Endothelial cell of hepatic sinusoid (primary cell): Measurements from ENCODE around the gene GEMIN7.

Source experiments
- in situ Hi-C: cut with HindIII; loops from 2 replicates; pipeline ENCODE4 v1.10.0; 2017; ENCODE audit warnings: low sequenced_read_pairs

GEMIN7 gene

GRCh38 chr19:45079911-45080370 lies 881 bp downstream of the GEMIN7 start:
- in situ Hi-C loops, result no loop called here

DNA sequence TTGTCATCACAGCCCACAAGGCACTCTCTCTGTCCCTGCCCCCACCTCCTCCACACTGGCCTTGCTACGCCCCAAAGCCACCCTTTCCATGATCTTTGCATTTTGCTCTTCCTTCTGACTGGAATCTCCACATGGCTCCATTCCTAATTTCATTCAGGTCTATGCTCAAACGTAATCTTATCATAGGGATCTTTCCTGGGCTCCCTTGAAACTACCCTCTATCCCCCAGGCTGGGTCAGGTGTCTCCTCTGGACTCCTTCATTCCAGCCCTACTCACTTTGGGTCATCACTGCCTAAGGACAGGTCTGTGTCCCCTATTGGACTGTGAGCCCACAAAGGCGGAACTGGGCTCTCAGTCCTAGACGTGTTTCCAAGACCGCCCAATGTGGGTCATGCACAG lies 3.1 kb downstream of the GEMIN7 start:
- in situ Hi-C loops, result no loop called here

- in situ Hi-C loops, result no loop called here
Observed at GRCh38 chr19:45086480-45086879, 7.4 kb downstream of the GEMIN7 start.

- in situ Hi-C loops, result no loop called here
Observed at GRCh38 chr19:45087531-45087930, 8.5 kb downstream of the GEMIN7 start.

- in situ Hi-C loops, result no loop called here
Observed at GRCh38 chr19:45090034-45090433, 11.0 kb downstream of the GEMIN7 start.

- in situ Hi-C loops, result no loop called here
Observed at GRCh38 chr19:45090606-45091005, 11.5 kb downstream of the GEMIN7 start.

DNA sequence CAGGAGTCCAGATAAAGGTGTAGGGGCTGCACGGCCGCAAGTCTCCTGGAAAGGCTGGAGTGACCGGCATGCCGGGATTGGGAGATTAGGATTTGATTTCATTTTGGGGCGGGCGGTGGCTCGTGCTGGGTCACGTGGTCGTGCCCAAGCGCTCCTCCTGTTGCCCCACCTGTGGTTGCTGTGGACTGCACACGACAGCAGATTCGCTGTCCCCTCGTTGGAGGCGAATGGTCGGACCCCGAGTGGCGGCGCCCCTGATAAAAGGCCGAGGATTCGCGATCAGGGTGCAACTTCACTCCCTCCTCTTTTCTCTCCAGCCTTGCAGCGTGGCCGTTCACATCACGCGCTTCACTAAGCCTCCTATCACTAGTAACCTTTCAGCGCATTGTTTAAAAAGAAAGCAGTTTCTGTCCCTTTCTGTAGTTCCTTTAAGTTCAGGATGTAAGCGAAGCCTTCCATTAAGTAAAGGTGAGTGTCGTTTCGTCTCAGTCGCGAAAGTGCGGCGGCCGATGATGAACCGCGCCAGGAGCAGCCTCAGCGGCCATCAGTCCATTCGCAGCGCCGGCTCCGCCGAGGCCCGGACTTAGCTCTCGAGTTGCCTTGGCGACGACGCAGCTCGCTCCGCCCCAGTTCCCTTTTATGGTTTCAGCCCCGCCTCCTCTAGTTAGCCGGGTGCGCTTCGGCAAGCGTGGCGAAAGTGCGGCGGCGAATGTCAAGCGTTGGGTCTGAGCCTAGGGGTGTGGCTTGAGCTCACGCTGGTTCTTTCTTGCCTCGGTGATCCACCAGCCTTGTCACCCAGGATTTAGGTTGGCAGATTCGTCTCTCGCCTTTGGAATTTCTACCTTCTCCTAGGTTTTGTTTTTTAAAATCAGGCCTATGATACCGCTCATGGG lies 12.2 kb downstream of the GEMIN7 start:
- in situ Hi-C loops, result no loop called here

GRCh38 chr19:45092747-45093678 lies 14.0 kb downstream of the GEMIN7 start, which contains the start of gene PPP1R37:
Gene PPP1R37 (plus strand): TSS chr19:45093179. CDS start chr19:45093326, 147 bp downstream.
- in situ Hi-C loops, result no loop called here

DNA sequence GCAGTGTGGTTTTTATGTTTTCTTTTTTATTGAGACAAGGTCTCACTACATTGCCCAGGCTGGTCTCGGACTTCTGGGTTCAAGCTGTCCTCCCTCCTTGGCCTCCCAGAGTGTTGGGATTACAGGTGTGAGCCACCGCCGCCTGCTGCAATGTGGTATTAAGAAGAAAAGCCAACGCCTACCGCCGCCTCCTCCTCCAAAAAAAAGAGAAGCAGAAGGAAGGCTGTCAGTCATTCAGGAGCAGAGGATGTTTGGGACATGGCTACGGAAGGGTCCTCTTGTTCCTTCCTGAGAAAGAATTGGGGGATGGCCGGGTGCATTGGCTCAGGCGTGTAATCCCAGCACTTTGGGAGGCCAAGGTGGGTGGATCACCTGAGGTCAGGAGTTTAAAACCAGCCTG lies 15.1 kb downstream of the GEMIN7 start:
- in situ Hi-C loops, result no loop called here

DNA sequence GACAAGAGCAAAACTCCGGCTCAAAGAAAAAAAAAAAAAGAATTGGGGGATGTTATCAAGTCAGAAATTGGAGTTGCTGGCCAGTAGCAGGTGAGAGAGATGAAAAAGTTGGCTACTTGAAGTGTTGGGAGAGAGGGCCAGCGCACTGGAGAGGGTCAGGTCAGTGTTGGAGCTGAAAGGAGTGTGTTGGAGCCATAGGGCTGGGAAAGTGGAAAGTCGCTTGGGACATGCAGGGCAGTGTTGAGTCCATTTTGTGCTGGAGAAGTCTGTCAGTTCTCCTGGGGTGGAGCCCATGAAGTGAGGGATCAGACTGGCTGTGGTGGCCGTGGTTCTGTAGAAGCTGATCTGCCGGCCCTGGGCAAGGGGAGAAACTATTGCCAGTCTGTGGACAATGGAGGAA lies 15.6 kb downstream of the GEMIN7 start:
- in situ Hi-C loops, result no loop called here

DNA sequence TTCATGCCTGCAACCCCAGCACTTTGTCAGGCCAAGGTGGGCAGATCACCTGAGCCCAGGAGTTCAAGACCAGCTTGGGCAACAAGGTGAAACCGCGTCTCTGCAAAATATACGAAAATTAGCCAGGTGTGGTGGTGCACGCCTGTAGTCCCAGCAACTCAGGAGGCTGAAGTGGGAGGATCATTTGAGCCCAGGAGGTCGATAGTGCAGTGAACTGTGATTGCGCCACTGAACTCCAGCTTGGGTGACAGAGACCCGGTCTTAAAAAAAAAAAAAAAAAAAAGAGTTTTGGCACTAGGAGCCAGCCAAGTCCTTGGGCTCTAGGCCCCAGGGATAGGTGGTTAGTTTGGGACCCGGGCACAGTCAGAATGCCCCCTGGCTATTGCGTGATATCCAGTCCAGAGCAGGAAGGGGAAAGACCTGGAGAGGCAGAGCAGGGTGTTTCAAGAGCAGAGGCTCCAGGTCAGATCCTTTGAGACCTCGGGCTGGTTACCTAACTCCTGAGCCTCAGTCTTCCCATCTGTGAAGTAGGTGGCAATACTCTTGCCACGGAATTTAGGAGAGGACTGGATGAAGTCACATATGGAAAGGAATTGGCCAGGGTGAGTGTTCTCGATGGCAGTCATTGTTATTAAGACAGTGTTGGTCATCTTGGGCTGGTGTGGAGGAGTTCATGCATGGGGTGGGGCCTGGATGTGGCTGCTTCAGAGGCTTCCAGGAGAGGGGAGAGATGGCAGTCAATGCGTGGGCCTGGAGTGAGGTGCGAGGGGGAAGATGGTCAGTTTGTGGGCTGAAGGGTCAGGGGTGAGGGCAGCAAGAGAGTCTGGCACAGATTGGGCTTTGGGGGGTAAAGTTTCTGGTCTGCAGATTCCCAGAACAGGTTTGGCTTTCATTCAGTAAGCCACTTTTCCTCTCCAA lies 16.7 kb downstream of the GEMIN7 start:
- in situ Hi-C loops, result no loop called here

DNA sequence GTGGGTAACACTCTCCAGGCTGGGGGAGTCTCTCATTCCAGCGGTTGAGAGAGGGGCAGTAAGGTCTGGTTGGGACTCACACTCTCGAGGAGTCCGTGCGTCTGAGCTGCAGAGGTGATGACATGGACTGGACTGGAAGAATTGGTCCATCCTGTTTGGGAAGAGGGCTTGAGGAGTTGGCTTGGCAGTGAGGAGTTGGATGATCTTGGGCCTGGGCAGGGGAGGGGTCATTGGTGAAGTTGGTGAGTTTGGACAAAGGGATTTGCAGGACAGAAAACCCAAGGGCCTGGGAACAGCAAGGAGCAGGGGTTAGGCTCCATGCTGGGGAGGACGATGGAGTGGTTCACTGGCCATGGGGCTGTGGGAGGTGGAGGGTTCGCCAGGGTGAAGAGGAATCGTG lies 17.6 kb downstream of the GEMIN7 start:
- in situ Hi-C loops, result no loop called here

DNA sequence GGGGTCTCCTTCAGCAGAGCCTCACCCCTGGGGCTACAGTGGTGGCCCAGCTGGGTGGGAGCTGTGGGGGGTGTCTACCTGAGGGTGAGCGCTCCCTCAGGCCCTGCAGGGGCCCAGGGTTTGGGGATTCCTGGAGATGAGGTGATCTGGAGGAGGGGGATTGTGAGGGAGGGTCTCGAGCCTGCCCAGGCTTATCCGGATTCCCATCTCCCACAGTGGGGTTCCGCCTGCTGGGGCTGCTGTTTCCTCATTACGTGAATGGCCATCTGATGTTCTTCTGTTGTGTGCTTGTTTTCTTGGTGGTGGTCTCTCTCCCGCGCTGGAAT lies 18.4 kb downstream of the GEMIN7 start:
- in situ Hi-C loops, result no loop called here

DNA sequence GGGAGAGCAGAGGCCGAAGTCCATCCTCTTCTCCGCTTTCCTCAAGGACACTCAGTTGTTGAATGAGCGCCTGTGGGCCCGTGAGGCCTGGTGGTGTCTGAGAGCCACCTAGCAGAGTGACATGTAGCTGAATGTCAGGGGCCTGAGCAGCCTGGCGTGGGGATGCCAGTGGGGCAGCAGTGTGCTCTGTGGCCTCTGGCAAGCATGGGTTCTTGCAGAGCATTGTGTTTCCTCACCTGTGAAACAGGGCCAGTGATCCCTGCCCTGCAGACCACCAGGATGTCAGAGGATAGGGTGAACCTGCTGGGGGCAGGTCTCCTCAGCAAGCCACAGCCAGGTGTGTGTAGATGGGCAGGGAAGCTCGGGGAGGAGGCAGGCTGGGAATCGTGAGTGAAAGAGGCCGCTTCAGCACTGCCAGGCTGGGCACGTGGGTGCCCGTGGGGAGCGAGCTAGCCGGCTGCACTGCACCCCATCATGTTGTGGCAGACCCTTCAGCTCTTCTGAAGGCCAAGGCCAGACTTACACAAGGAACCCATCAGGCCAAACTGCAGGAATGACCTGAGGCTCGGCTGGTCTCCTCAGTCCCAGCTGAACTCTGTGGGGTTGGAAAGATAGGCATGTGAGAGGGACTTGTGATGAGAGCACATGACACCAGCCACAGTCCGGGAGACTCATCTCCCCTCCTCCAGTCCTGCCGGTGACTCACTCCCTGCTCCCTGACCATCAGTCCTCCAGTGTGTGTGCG lies 18.9 kb downstream of the GEMIN7 start:
- in situ Hi-C loops, result no loop called here

GRCh38 chr19:45098521-45099466 lies 19.7 kb downstream of the GEMIN7 start:
- in situ Hi-C loops, result no loop called here

DNA sequence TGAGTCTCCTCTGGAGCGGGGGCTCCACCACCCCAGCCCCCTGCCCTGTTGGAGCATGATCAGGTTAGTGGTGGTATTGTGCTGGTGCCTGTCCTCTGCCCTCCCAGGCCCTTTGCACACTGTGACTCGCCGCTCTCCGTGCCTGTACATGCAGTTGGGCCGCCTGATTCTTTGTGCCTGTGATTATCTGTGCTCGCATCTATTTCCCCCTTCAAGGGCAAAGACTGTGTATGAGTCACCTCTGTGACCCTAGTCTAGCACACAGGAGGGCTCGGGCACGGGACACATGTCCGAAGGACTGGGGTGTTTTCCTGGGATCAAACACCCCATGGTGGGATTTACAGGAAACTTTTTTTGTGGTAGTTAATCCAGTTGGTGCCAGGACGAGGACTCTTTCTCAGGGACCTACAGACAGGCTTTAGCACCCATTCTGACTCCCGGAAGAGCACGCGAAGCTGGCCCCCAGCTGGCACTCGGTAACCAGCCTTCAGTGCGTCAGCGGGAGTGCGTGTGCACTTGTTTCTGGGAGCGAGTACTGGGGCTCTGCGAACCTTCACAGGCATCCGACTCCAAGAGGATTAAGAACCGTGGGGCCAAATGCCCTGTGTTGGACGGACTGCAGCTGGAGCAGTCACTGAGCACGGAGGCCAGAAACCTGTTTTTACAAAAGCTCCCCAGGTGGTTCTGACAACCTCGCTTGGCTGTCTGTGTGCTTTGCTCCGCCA lies 20.6 kb downstream of the GEMIN7 start:
- in situ Hi-C loops, result no loop called here

DNA sequence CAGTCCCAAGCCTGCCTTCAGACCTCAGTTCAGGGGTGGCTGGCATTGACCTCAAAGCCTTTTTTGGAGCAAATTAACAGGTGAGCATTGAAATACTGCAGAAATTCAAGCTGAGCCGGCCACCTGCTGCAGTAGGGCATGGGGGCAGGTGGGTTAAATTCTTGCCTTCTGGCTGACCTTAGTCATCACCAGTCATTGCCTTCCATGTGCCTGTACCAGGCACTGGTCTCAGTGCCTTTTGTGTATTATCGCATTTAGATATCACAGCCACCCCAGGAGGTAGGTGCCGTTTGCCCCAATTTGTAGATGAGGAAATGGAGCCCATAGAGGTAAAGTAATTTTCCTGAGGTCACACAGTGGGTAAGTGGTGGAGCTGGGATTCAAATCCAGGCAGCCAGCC lies 21.1 kb downstream of the GEMIN7 start:
- in situ Hi-C loops, result no loop called here

- in situ Hi-C loops, result no loop called here
Observed at GRCh38 chr19:45100846-45101252, 21.8 kb downstream of the GEMIN7 start.
